Adrenal gland (tissue), 12 donors: Measurements from ENCODE around the gene PDE3A. TPM values are rescaled to one million over a fixed set of nuclear protein-coding genes. Genes with fewer than 3 reads are reported as not detected.
"Not testable (repeated sequence)": the region's sequence is repeated elsewhere in the genome, so short reads cannot be mapped to it uniquely, and the experiment has no call there.

ENCODE experiments used
- DNase-seq, 7 donors: peaks; one replicate each; pipeline ENCODE4 v3.0.0-alpha.2; 2019 to 2020
- H3K27ac ChIP-seq, 5 donors: fragments of 200-600 bp; sonication (generic) in 4 of 5; 1 replicate in 3 of 5; 2 replicates in 2 of 5; pipeline versions ENCODE4 v1.5.1 to v1.8.0; 2016 to 2020; ENCODE audit warnings: mild to moderate bottlenecking in 1 of 5
- H3K27me3 ChIP-seq: fragments of 200-600 bp; 2 replicates; pipeline ENCODE4 v1.8.0; 2021
- H3K36me3 ChIP-seq, 2 donors: fragments of 200-600 bp; replicated peaks in 1 of 2; 1 replicate in 1 of 2; 2 replicates in 1 of 2; pipeline versions ENCODE4 v1.5.1 to v1.8.0; 2018 to 2022
- H3K4me1 ChIP-seq, 2 donors: fragments of 200-600 bp; replicated peaks in 1 of 2; 1 replicate in 1 of 2; 2 replicates in 1 of 2; pipeline versions ENCODE4 v1.5.1 to v1.8.0; 2018 to 2021
- H3K4me3 ChIP-seq, 4 donors: fragments of 200-600 bp; sonication (generic) in 3 of 4; one replicate each; pipeline ENCODE4 v1.5.1; 2016 to 2018
- H3K9me3 ChIP-seq, 3 donors: fragments of 200-600 bp; sonication (generic) in 1 of 3; replicated peaks in 1 of 3; 1 replicate in 2 of 3; 2 replicates in 1 of 3; pipeline versions ENCODE4 v1.5.1 to v1.8.0; 2016 to 2021
- POLR2A ChIP-seq, 2 donors: fragments of 450-650 bp; IDR thresholded peaks; one replicate each; pipeline ENCODE4 v1.6.1; 2017; ENCODE audit warnings: antibody characterized with exemption in 2 of 2, mild to moderate bottlenecking in 2 of 2, moderate library complexity in 1 of 2
- WGBS, 4 donors: extraction: QIAGEN DNeasy Blood & Tissue Kit in 2 of 4; methylation state at CpG; one replicate each; pipeline versions ENCODE4 v1.1.5 to v1.1.7; 2013 to 2017; 5-methylcytosine and 5-hydroxymethylcytosine counted together
- intact Hi-C, 2 donors: fragments of 100-400 bp; cut with DNase I; formaldehyde crosslinking; loops; one replicate each; pipeline versions ENCODE4 v1.14.1 to v1.15.0; 2022 to 2023
- polyA plus RNA-seq, 3 donors: library from polyadenylated mRNA; stranded (reverse); fragments of 200-250 nt in 2 of 3; fragments of 350-450 nt in 1 of 3; fragmentation: Illumina TruSeq in 1 of 3; extraction: RNeasy Lipid Tissue Mini Kit (QIAGEN cat#74804) in 1 of 3; gene quantifications; one replicate each; pipeline ENCODE4 v1.2.3, GENCODE V29; 2013 to 2014
- total RNA-seq, 9 donors: library from RNA; depleted of rRNA in 4 of 9; stranded (reverse); fragments of >200 nt in 4 of 9; fragments of 120-200 nt in 1 of 9; fragmentation: NEBNext Ultra II Directional in 1 of 9; extraction: Animal tissue kit (Norgen Biotek cat#: 25700) in 1 of 9; gene quantifications; one replicate each; pipeline versions ENCODE4 v1.1.0 to v1.2.4, GENCODE V29; 2013 to 2023
- TF ChIP-seq, protein P1 (sequence below), 6 experiments: fragments of 450-650 bp in 4 of 6; fragments of 200-600 bp in 2 of 6; sonication (generic) in 1 of 6; IDR thresholded peaks; 1 replicate in 5 of 6; 2 replicates in 1 of 6; pipeline versions ENCODE4 v1.5.1 to v1.8.0; 2016 to 2021; ENCODE audit warnings: antibody characterized with exemption in 6 of 6, mild to moderate bottlenecking in 2 of 6, moderate library complexity in 1 of 6
- donor health status: healthy with polysubstance abuse.
- donor health status: Bipolar disorder and iron deficiency.
- donor health status: DM: yes; HTN: yes; CAD: no.
- donor health status: DM: no; HTN: no; CAD: no.
- donor health status: DM: no; HTN: no; CAD: no.
- donor health status: DM: yes; HTN: yes; CAD: no.

PDE3A gene
- total and polyA plus RNA-seq, 12 donors = 0.61 to 4.6 (median 1.4) TPM

DNA sequence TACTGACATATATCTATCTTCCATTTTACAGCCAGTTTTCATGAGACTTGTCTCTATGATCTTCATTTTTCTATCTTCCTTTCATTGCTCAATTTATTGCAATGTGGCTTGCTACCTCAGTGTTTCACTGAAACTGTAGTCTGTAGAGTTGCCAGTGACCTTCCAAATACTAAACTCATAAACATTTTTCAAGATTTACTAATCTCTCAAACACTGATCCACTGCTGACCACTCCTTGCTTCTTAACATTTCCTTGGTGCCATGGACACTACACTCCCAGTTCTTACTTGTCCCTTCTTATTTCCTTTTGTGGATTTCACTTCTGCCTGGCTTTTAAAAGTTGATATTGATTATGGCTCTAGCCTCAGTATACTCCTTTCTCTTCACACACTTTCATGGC, 231.4 kb downstream of the PDE3A start:
- Histone ChIP-seq H3K27me3 (no peaks in the 10 kb centered on the region), H3K9me3 (no peaks in the 10 kb centered on the region), H3K4me1 (no peaks in the 10 kb centered on the region), H3K27ac (no peak overlapping the region), H3K36me3 (no peaks in the 10 kb centered on the region), H3K4me3 (no peak overlapping the region)
- TF ChIP-seq, protein P1, sequence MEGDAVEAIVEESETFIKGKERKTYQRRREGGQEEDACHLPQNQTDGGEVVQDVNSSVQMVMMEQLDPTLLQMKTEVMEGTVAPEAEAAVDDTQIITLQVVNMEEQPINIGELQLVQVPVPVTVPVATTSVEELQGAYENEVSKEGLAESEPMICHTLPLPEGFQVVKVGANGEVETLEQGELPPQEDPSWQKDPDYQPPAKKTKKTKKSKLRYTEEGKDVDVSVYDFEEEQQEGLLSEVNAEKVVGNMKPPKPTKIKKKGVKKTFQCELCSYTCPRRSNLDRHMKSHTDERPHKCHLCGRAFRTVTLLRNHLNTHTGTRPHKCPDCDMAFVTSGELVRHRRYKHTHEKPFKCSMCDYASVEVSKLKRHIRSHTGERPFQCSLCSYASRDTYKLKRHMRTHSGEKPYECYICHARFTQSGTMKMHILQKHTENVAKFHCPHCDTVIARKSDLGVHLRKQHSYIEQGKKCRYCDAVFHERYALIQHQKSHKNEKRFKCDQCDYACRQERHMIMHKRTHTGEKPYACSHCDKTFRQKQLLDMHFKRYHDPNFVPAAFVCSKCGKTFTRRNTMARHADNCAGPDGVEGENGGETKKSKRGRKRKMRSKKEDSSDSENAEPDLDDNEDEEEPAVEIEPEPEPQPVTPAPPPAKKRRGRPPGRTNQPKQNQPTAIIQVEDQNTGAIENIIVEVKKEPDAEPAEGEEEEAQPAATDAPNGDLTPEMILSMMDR (IDR thresholded peaks at IDR 0.05) = no peak
- TF ChIP-seq POLR2A (IDR thresholded peaks at IDR 0.05) = no peak
- no peak for DNase-seq
- intact Hi-C loops = no loop called here

- TF ChIP-seq POLR2A (IDR thresholded peaks at IDR 0.05) = no peak
- TF ChIP-seq, protein P1 (IDR thresholded peaks at IDR 0.05) = peak in 4 of 6 experiments; percentile 24 to 49 (median 40)
- intact Hi-C loops = no loop called here
- Histone ChIP-seq H3K27me3 (no peaks in the 10 kb centered on the region), H3K36me3 (no peaks in the 10 kb centered on the region), H3K9me3 (no peaks in the 10 kb centered on the region), H3K4me3 (no peak overlapping the region), H3K4me1 (no peaks in the 10 kb centered on the region), H3K27ac (no peak overlapping the region)
- WGBS, 4 donors = 37 to 49% (median 46%) methylated on average over 2 of the region's 2 CpGs
- no peak for DNase-seq
Observed at GRCh38 chr12:20601668-20602280, 233.4 kb downstream of the PDE3A start.

DNA sequence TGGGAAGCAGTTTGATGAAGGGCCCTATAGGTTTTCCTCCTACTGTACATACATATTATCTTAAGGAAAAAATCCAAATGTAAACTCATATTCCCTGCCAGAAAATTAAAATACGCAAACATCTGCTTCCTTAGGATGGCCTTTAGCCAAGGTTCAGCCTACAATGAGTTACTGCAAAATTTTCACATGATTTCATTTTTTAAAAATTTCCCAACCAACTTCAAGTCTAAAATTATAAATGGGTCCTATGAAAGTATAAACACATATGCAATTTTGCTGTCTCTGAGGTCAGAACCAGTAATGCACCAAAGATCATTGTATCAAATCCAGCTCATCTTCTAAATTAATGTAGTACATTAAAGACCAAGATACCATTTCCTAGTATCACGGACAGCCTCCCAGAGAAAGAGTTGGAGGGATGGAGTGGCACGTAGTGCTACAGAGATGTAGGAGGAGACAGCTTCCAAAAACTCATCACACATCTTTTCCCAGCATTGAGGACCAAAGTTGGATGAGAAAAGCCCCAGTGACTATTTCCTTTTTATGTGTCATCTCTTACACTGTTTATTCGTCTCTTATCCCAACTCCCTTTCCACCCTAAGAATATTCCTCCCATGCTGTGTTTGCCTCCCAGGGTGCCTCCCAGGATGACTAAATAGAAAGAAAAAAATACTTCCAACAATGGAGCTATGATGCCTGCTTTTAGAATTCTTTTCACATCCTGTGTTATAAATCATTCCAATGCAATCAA, 234.5 kb downstream of the PDE3A start:
- intact Hi-C loops = no loop called here
- 48 to 49% (median 48%) methylated on average over 4 of the region's 4 CpGs for WGBS, 4 donors
- Histone ChIP-seq H3K27ac (no peak overlapping the region), H3K4me1 (no peaks in the 10 kb centered on the region), H3K9me3 (no peaks in the 10 kb centered on the region), H3K36me3 (no peaks in the 10 kb centered on the region), H3K27me3 (no peaks in the 10 kb centered on the region), H3K4me3 (no peak overlapping the region)
- TF ChIP-seq, protein P1 (IDR thresholded peaks at IDR 0.05) = no peak
- no peak for TF ChIP-seq POLR2A (IDR thresholded peaks at IDR 0.05)
- DNase-seq = no peak

- no peak for DNase-seq
- 71 to 83% (median 75%) methylated on average over 3 of the region's 3 CpGs for WGBS, 4 donors
- H3K4me1 ChIP-seq = no peaks in the 10 kb centered on the region
Observed at GRCh38 chr12:20604408-20605067, 236.2 kb downstream of the PDE3A start.

GRCh38 chr12:20615020-20615419, 246.7 kb downstream of the PDE3A start:
- 86 to 94% (median 89%) methylated on average over 8 of the region's 8 CpGs for WGBS, 4 donors
- DNase-seq, H3K4me1 ChIP-seq, H3K4me3 ChIP-seq, H3K36me3 ChIP-seq, intact Hi-C loops, H3K27ac ChIP-seq, H3K27me3 ChIP-seq, H3K9me3 ChIP-seq: not testable (repeated sequence)

More at GRCh38 chr12:20604408-20605067, 236.2 kb downstream of the PDE3A start:
- H3K27me3 ChIP-seq = no peaks in the 10 kb centered on the region
- H3K4me3 ChIP-seq = no peak overlapping the region
- intact Hi-C loops = no loop called here
- TF ChIP-seq, protein P1 (IDR thresholded peaks at IDR 0.05) = no peak
- no peak for TF ChIP-seq POLR2A (IDR thresholded peaks at IDR 0.05)
- no peak overlapping the region for H3K27ac ChIP-seq
- no peaks in the 10 kb centered on the region for H3K36me3 ChIP-seq
- H3K9me3 ChIP-seq = no peaks in the 10 kb centered on the region
